AG08396 (cell line): ENCODE data around the gene CHRNA4.
A peak's percentile ranks its signal among the peaks of the same experiment; 100 is the strongest.

Experiments used
- DNase-seq: peaks from one replicate; pipeline ENCODE4 v3.0.0; 2012; ENCODE audit warnings: low spot score, mixed read lengths

Gene CHRNA4

GRCh38 chr20:63320041-63320511 is 41.1 kb downstream of the CHRNA4 start:
- no peak for DNase-seq

DNA sequence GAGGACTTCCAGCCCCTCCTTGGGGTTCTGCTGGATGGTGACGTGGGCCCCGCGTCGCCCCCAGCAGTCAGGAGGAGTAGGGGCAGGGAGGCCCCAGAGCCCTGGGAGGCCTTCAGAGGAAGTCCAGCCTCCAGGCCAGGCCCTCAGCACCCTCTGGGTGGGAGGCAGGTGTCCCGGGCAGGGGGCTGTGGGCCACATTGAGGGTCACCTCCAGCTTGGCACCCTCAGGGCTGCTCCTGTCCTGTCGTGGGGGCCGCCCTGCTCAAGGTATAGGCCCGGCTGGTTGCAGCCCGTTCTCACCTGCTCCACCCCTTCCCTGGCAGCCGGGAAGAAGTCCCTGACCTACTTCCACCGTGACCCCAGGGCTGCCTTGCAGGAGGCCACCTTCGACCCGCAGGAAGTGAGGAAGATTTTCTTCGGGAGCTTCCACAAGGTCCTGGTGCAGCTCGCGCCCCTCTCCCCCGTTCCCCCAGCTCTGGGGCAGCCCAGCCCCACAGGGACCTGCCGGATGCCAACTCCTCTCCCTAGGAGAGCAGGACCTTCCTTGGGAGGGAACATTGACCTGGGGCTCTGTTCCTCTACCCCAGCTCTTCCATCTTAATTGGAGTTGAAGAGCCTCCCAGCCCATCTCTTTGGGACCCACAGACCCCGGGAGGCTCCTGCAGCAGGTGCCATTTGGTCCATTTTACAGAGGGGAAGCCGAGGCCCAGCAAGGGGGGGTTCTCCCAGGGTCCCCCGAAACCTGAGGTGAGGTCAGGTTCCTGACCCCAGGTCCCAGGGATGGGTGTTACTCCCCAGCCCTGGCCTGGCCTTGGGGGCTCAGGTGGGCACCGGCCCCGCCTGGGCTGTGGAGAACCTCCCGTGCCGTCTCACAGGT is 41.7 kb downstream of the CHRNA4 start:
- DNase-seq, result no peak

DNA sequence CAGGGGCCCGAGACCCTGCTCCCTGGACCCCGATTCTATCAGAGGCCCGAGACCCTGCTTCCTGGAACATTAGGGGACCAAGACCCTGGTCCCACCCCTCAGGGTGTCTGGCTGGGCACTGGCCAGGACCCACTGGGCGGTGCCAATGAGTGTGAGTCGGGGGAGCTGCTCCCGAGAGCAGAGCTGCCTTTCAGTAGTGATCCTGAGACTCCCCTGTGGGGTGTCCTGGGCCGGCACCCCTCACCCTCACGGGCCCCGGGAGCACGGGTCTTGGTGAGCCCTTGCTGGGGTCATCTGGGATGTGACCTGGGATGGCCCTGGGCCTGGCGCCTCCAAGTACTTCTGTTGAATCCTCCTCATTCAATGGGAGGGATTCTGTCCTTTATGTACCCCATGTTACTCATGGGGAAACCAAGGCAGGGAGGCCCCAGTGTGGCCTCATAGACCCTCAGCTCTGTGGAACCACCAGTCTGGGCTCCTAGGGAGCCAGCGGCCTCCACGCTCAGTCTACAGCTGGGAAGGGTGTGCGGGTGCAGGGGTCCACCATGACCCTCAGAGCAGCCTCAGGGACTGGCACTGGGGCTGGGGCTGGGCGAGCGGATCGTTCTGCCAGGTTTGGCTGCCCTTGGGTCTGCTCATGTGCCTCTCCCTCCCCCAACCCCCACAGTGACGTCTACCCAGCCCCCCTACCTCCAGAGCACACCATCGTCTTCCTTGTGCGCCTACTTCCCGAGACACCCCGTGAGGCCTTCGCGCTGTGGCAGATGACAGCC is 42.6 kb downstream of the CHRNA4 start:
- DNase-seq, result no peak

DNA sequence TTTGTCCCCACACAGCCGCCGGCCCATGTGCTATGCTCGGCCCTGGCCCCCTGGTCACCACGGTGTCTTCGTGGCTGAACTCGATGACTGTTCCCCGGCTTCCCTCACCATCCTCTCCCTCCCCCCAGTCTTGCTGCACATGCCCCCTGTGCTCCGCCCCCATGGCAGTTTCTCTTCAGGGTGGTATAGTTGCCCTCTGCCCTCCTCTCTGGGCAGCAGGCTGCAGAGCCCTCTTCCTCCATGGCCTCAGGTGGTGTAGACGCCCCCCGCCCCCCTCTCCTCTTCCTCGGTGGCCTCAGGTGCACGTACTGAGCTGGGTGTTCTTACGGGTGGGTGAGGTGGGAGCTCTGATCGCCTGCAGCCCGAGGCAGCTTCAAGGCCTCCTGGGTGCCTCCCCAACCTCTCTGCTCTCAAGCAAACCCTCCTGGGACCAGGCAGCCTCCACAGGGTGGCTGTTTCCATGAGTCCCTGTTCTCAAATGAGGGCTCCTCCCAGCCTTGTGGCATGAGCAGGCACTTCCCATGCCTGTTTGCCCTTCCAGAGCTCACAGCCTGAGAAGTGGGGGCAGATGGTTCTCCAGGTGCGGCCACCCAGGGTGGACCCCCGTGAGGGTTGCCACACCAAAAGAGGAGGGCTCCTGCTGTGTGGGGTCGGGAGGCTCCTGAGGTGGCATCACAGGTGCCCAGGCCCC is 43.4 kb downstream of the CHRNA4 start:
- no peak for DNase-seq

GRCh38 chr20:63317061-63317460 is 44.1 kb downstream of the CHRNA4 start:
- no peak for DNase-seq

GRCh38 chr20:63316502-63316921 is 44.6 kb downstream of the CHRNA4 start:
- no peak for DNase-seq

DNA sequence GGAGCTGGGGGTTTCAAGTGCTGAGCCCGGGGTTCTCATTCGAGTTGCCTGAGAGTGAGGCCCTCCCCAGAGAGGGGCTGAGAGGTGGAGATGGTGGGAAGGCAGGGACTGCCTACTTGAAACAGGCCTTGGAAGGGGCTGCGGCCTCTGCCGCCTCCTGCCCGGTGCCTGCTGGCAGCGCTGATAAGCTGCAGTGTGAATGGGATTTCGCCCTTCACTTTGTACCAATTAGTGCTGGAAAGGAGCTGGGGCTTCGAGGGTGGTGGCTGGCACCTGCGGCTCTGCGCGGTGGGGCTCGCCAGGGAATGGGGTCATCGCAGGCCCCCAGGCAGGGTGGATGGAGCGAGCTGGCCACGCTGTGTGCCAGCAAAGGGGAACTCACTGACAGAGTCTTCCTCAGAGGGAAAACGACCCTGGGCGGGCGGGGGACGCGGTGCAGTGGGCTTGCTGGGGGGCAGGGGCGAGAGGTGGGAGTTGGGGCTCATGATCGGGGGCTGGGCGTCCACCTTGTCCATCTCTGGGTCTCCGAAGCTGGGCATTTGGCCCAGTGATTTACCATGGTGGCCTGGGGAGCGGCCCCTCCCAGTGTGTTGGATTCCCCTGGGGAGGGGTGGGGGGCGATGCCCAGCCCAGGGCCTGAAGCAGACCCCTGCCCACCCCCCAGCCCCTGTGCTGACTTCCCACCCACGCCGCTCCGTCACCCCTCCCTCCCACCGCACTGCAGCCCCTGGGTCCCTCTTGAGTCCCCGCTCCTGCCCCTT is 45.2 kb downstream of the CHRNA4 start:
- DNase-seq, result no peak

DNA sequence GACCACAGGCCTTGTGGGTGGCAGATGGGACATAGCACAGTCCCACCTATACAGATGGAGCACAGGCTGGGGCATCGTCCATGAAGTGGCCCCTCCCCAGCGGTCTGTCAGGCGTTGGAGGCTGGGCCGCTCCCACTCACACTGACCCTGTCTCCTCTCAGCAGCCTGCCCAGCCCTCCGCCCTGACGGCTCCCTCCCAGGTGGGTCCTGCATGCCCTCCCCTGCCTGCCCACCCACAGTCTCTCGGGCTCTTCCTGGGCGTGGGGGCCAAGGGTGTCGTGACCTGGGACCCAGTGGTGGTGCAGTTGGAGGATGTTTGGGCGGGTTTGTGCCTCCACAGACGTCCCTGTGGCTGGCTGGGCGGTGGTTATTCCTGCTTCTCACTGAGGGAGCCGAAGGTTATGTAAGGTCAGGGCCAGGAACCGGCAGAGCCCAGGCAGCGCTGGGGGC is 45.9 kb downstream of the CHRNA4 start:
- DNase-seq, result no peak

DNA sequence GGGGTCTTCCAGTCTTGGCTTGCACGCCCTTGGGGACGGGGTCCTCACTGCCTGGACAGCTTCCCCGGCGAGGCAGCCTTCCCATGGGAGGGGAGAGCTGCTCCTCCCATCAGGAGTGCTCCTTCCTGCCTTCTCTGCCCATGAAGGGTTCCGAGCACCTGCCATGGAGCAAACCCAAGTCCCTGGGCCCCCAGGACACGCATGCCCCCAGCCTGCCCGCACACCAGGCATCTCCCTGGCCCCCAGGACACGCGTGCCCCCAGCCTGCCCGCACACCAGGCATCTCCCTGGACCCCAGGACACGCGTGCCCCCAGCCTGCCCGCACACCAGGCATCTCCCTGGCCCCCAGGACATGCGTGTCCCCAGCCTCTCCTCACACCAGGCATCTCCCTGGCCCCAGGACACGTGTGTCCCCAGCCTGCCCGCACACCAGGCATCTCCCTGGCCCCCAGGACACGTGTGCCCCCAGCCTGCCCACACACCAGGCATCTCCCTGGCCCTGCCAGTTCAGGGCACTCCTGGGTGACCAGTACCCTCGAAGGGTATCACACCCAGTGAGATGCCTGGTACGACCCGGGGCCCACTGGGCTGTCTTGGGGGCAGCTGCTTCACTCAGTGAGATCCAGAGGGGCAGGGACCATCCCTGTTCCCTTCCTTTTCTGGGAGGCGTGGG is 46.4 kb downstream of the CHRNA4 start:
- no peak for DNase-seq

- no peak for DNase-seq
Observed at GRCh38 chr20:63314015-63314471, 47.1 kb downstream of the CHRNA4 start.

DNA sequence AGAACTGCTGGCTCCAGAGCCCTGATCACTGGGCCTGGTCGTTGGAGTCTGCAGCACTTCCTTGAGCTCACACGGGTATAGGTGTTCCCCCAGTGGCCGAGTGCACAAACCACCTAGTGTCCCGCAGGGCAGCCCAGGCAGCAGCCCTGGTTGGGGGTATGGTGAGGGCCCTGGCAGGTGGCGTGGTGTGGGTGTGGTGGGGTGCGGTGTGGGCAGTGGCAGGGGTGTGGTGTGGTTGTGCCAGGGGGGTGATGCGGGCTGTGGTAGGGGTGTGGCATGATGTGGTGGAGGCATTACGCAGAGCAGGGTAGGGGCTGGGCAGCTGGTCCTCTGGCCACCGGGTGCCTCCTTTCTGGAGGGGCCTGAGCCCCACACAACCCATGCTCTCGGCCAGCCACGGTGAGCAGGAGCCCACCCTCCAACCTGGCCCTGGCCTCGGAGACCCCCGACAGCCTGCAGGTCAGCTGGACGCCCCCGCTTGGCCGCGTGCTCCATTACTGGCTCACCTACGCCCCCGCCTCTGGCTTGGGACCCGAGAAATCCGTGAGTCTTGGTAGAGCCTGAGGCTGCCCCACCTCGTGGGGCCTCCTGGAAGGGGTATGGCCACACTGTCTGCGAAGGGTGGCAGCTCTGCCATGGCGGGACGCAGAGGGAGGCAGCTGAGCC is 47.7 kb downstream of the CHRNA4 start:
- DNase-seq, result no peak

DNA sequence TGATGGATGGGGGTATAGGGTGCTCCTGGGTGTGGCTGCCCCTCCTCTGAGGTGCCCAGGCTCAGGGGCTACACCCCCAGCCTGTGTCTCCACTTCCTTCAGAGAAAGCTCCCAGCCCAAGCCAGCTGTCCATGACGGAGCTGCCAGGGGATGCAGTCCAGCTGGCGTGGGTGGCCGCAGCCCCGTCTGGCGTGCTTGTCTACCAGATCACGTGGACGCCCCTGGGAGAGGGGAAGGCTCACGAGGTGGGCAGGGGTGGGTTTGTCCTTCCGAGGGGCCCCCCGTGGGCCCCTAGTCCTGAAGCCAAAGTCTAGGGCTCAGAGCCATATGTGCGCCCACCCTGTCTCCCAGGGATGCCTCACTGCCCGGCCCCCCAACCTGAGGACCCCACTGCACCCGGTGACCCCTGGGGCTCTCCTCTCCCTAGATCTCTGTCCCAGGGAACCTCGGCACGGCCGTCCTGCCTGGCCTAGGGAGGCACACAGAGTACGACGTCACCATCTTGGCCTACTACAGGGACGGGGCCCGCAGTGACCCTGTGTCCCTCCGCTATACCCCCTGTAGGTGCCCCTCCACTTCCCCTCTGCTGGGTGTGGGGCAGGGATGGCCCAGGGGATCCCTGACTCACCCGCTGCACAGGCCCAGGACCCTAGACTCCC is 48.3 kb downstream of the CHRNA4 start:
- peak; percentile 68 for DNase-seq

GRCh38 chr20:63312273-63312672 is 48.9 kb downstream of the CHRNA4 start:
- no peak for DNase-seq

DNA sequence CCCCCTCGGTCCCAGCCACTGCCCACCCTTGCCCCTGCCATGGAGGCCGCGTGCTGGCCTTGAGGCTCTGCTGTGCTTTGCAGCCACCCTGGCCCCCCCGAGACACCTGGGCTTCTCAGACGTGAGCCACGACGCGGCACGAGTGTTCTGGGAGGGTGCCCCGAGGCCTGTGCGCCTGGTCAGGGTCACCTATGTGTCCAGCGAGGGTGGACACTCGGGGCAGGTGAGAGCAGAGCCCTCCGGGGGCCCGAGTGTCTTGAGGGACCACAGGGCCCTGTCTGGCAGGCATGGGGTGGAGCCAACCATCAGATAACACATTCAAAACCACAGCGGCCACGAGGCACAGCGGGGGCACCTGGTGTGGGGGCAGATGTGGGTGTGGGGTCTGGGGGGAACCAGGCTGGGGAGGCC is 49.3 kb downstream of the CHRNA4 start:
- DNase-seq, result no peak

GRCh38 chr20:63311186-63311832 is 49.8 kb downstream of the CHRNA4 start:
- no peak for DNase-seq

- DNase-seq, result no peak
Observed at GRCh38 chr20:63310265-63310991, 50.7 kb downstream of the CHRNA4 start.

DNA sequence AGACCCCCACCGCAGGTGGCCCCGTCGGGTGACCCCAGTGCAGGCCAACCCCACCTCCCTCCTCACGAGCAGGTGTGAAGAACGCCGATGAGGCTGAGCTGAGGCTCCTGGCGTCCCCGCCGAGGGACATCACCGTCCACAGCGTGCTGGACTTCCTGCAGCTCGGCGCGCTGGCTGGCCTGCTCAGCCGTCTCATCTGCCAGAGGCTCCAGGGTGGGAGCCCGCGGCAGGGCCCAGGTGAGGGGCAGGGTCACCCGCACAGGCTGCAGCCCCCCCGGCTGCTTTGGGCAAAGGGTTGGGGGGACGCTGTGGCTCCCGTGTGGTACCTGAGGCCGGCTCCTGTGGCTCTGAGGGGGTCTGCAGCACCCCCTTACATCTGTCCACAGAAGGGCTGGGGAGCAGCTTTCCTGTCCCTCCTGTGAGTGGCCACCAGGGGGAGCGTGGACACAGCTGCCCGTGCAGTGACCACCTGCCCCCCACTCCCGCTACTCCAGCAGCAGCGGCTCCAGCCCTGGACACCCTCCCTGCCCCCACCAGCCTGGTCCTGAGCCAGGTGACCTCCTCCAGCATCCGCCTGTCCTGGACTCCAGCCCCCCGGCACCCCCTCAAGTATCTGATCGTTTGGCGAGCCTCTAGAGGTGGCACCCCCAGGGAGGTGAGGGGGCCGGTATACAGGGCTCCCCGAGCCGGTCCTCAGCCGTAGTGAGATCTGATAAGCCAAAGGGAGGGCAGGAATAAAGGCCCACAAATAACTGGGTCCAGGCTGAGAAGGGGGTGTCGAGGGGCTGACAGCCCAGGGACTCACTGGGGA is 51.7 kb downstream of the CHRNA4 start:
- peak; percentile 85 for DNase-seq
